Measurements from ENCODE around the gene AKR1C3.

Gene AKR1C3

DNA sequence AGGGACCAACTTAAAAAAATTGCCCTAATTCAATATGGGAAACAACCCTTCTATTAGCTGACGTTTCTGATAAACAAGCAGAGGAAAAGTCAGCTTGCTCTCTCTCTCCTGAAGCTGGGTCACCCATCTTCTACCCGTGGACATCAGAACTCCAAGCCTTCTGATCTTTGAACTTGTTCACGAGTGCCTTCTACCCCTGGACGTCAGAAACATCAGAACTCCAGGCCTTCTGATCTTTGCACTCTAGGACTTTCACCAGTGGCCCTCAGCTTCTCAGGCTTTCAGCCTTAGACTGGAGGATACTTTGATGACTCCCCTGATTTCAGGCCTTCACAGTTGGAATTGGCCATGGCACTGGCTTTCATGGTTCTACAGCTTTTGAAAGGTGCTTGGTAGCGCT is 48.9 kb downstream of the AKR1C3 start:
- no peak for DNase-seq

- DNase-seq = no peak
Measured at GRCh38 chr10:5146920-5147254, 52.7 kb downstream of the AKR1C3 start.

- DNase-seq = no peak
Measured at GRCh38 chr10:5147255-5147980, 53.2 kb downstream of the AKR1C3 start.

GRCh38 chr10:5147981-5148677 is 53.9 kb downstream of the AKR1C3 start:
- no peak for DNase-seq

GRCh38 chr10:5148678-5149032 is 54.4 kb downstream of the AKR1C3 start:
- DNase-seq = no peak

GRCh38 chr10:5151076-5151475 is 56.9 kb downstream of the AKR1C3 start:
- no peak for DNase-seq

DNA sequence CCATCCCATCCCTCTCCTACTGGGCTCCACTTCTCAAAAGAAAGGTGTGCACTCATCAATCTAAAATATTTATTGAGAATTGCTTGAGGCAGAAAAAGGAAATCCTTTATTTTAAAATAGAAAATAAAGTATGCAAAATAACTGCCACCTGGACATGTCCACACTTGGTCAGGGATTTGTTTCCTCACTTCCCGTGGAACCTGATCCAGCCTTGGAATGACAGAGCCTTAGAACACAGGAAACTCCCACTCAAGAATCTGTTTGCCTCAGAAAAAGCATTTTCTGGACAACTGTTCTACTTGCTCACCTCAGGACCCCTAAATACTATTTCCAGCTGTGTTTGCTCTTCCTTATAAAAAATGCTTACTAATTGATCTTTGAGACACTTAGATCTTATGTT is 61.7 kb downstream of the AKR1C3 start:
- DNase-seq = no peak

Data from NCI-H1417 treated with DMSO at 0.1 percent for 48 hours (cell line).